HEK293 (cell line): ENCODE results near the gene TRIM56.
"Not testable (repeated sequence)": the region's sequence is repeated elsewhere in the genome, so short reads cannot be mapped to it uniquely, and the experiment has no call there.

Experiments
- CTCF ChIP-seq: fragments of 450-650 bp; formaldehyde crosslinking; IDR thresholded peaks from 2 replicates; pipeline ENCODE4 v1.5.1; 2016; ENCODE audit warnings: missing biosample characterization, missing genetic modification characterization
- KLF16 ChIP-seq: fragments of 450-650 bp; formaldehyde crosslinking; IDR thresholded peaks from 2 replicates; pipeline ENCODE4 v1.5.1; 2017; ENCODE audit warnings: missing biosample characterization, missing genetic modification characterization
- REST ChIP-seq: fragments of 450-650 bp; formaldehyde crosslinking; IDR thresholded peaks from 2 replicates; pipeline ENCODE4 v1.5.1; 2016; ENCODE audit warnings: missing biosample characterization, missing genetic modification characterization
- ZFP3 ChIP-seq: fragments of 450-650 bp; formaldehyde crosslinking; IDR thresholded peaks from 2 replicates; pipeline ENCODE4 v1.5.1; 2016; ENCODE audit warnings: low read depth, missing biosample characterization, missing genetic modification characterization
- ZFP37 ChIP-seq: fragments of 450-650 bp; formaldehyde crosslinking; IDR thresholded peaks from 2 replicates; pipeline ENCODE4 v1.5.1; 2016; ENCODE audit warnings: missing biosample characterization, missing genetic modification characterization
- ZNF146 ChIP-seq: fragments of 450-650 bp; formaldehyde crosslinking; IDR thresholded peaks from 2 replicates; pipeline ENCODE4 v1.5.1; 2016; ENCODE audit warnings: missing biosample characterization, missing genetic modification characterization
- ZNF248 ChIP-seq: fragments of 450-650 bp; formaldehyde crosslinking; IDR thresholded peaks from 2 replicates; pipeline ENCODE4 v1.5.1; 2017; ENCODE audit warnings: missing biosample characterization, missing genetic modification characterization
- ZNF26 ChIP-seq: fragments of 450-650 bp; formaldehyde crosslinking; IDR thresholded peaks from 2 replicates; pipeline ENCODE4 v1.5.1; 2016; ENCODE audit warnings: missing biosample characterization, missing genetic modification characterization
- ZNF362 ChIP-seq: fragments of 450-650 bp; formaldehyde crosslinking; IDR thresholded peaks from 2 replicates; pipeline ENCODE4 v1.5.1; 2016; ENCODE audit warnings: missing biosample characterization, missing genetic modification characterization
- ZNF398 ChIP-seq: fragments of 450-650 bp; formaldehyde crosslinking; IDR thresholded peaks from 2 replicates; pipeline ENCODE4 v1.5.1; 2017; ENCODE audit warnings: missing biosample characterization, missing genetic modification characterization
- ZNF670 ChIP-seq: fragments of 450-650 bp; formaldehyde crosslinking; IDR thresholded peaks from 2 replicates; pipeline ENCODE4 v1.5.1; 2016; ENCODE audit warnings: missing biosample characterization, missing genetic modification characterization, low read depth
- ZNF792 ChIP-seq: fragments of 450-650 bp; formaldehyde crosslinking; IDR thresholded peaks from 2 replicates; pipeline ENCODE4 v1.5.1; 2016; ENCODE audit warnings: missing biosample characterization, missing genetic modification characterization

GRCh38 chr7:101071362-101072104, 13.7 kb upstream of the TRIM56 start:
- TF ChIP-seq ZNF248 (tag by site-specific recombination); ZNF26 (tag by site-specific recombination); CTCF (tag by site-specific recombination); ZNF792; REST (tag by site-specific recombination); ZNF670; ZNF398 (tag by site-specific recombination); ZNF146 (tag by site-specific recombination); ZFP3 (tag by site-specific recombination); ZFP37 (tag by site-specific recombination); KLF16; ZNF362: not testable (repeated sequence)
